ENCODE measurements around the gene GNB1L. TPM values are rescaled to one million over a fixed set of nuclear protein-coding genes. Genes with fewer than 3 reads are reported as not detected.

Gene GNB1L
- total RNA-seq, 1 experiment from 2014 or later = 15.8 TPM

- Mint-ChIP-seq H3K27me3 (ENCODE audit: insufficient read depth, unreplicated experiment) (no peaks in the 10 kb centered on the region), H3K4me1 (ENCODE audit: low read depth, unreplicated experiment) (no peaks in the 10 kb centered on the region), H3K9me3 (ENCODE audit: unreplicated experiment) (no peaks in the 10 kb centered on the region), H3K36me3 (ENCODE audit: insufficient read depth, unreplicated experiment) (peaks cover 5% of the 10 kb centered on the region), H3K4me3 (ENCODE audit: unreplicated experiment) (no peak overlapping the region), H3K27ac (ENCODE audit: unreplicated experiment) (no peak overlapping the region)
- no peak overlapping the region for H3K4me3 ChIP-seq (ENCODE audit: low read depth, low read length)
- H3K4me1 ChIP-seq = no peaks in the 10 kb centered on the region
- TF ChIP-seq CTCF (IDR thresholded peaks at IDR 0.05; ENCODE audit: insufficient read depth in 1 of 2, low read depth in 1 of 2, low read length in 1 of 2, severe bottlenecking in 1 of 2, unreplicated experiment in 1 of 2) = no peak
- ChIA-PET POLR2A (no interaction called here), CTCF (interaction anchor here (0.6 to 1.1 kb wide), 2 partner anchors 13 to 168 kb away, joined by 3 to 4 read pairs; no protein-coding TSS in a partner anchor)
- no peaks in the 10 kb centered on the region for H3K9me3 ChIP-seq
- H3K36me3 ChIP-seq (ENCODE audit: control insufficient read depth, insufficient read depth, low read length) = no peaks in the 10 kb centered on the region
- no peaks in the 10 kb centered on the region for H3K27me3 ChIP-seq (replicated peaks; ENCODE audit: control insufficient read depth, insufficient read depth, low read length)
- intact Hi-C loops (cut with micrococcal nuclease; ENCODE audit: unreplicated experiment) = no loop called here
- BruUV-seq (replicated peaks) = no TSS peak
- no peak for DNase-seq
Measured at GRCh38 chr22:19898145-19898544, 43.5 kb upstream of the GNB1L start.

- Mint-ChIP-seq H3K27me3 (ENCODE audit: insufficient read depth, unreplicated experiment) (no peaks in the 10 kb centered on the region), H3K36me3 (ENCODE audit: insufficient read depth, unreplicated experiment) (peaks cover 5% of the 10 kb centered on the region), H3K4me1 (ENCODE audit: low read depth, unreplicated experiment) (peaks cover under 1% of the 10 kb centered on the region), H3K27ac (ENCODE audit: unreplicated experiment) (no peak overlapping the region), H3K4me3 (ENCODE audit: unreplicated experiment) (no peak overlapping the region), H3K9me3 (ENCODE audit: unreplicated experiment) (no peaks in the 10 kb centered on the region)
- DNase-seq = no peak
- H3K27me3 ChIP-seq (replicated peaks; ENCODE audit: control insufficient read depth, insufficient read depth, low read length) = no peaks in the 10 kb centered on the region
- intact Hi-C loops (cut with micrococcal nuclease; ENCODE audit: unreplicated experiment) = no loop called here
- no peaks in the 10 kb centered on the region for H3K36me3 ChIP-seq (ENCODE audit: control insufficient read depth, insufficient read depth, low read length)
- ChIA-PET CTCF (interaction anchor here (0.6 kb wide), 1 partner anchor 14 kb away, joined by 4 read pairs; no protein-coding TSS in a partner anchor), POLR2A (no interaction called here)
- no peaks in the 10 kb centered on the region for H3K4me1 ChIP-seq
- H3K9me3 ChIP-seq = no peaks in the 10 kb centered on the region
- H3K4me3 ChIP-seq (ENCODE audit: low read depth, low read length) = no peak overlapping the region
- no TSS peak for BruUV-seq (replicated peaks)
- TF ChIP-seq CTCF (IDR thresholded peaks at IDR 0.05; ENCODE audit: insufficient read depth in 1 of 2, low read depth in 1 of 2, low read length in 1 of 2, severe bottlenecking in 1 of 2, unreplicated experiment in 1 of 2) = no peak
Measured at GRCh38 chr22:19897726-19898125, 43.1 kb upstream of the GNB1L start.

GRCh38 chr22:19896665-19897355, 42.1 kb upstream of the GNB1L start:
- no peak overlapping the region for H3K4me3 Mint-ChIP-seq (ENCODE audit: unreplicated experiment)
- BruUV-seq (replicated peaks) = no TSS peak
- H3K27me3 Mint-ChIP-seq (ENCODE audit: insufficient read depth, unreplicated experiment) = no peaks in the 10 kb centered on the region
- intact Hi-C loops (cut with micrococcal nuclease; ENCODE audit: unreplicated experiment) = no loop called here
- H3K36me3 Mint-ChIP-seq (ENCODE audit: insufficient read depth, unreplicated experiment) = peaks cover 11% of the 10 kb centered on the region
- no peaks in the 10 kb centered on the region for H3K36me3 ChIP-seq (ENCODE audit: control insufficient read depth, insufficient read depth, low read length)
- TF ChIP-seq CTCF (IDR thresholded peaks at IDR 0.05; ENCODE audit: insufficient read depth in 1 of 2, low read depth in 1 of 2, low read length in 1 of 2, severe bottlenecking in 1 of 2, unreplicated experiment in 1 of 2) = no peak
- peak overlapping the region; percentile 45 for H3K27ac Mint-ChIP-seq (ENCODE audit: unreplicated experiment)
- no peak overlapping the region for H3K4me3 ChIP-seq (ENCODE audit: low read depth, low read length)
- no peaks in the 10 kb centered on the region for H3K9me3 ChIP-seq
- peaks cover 7% of the 10 kb centered on the region for H3K4me1 ChIP-seq
- CTCF ChIA-PET = no interaction called here
- DNase-seq = no peak
- POLR2A ChIA-PET = no interaction called here
- H3K4me1 Mint-ChIP-seq (ENCODE audit: low read depth, unreplicated experiment) = peaks cover 7% of the 10 kb centered on the region
- H3K9me3 Mint-ChIP-seq (ENCODE audit: unreplicated experiment) = no peaks in the 10 kb centered on the region
- no peaks in the 10 kb centered on the region for H3K27me3 ChIP-seq (replicated peaks; ENCODE audit: control insufficient read depth, insufficient read depth, low read length)
